GM19239 (cell line): ENCODE measurements around the gene GOT1.

Source experiments
- DNase-seq: peaks from one replicate; pipeline ENCODE4 v3.0.0; 2011; ENCODE audit warnings: low spot score; ENCODE audit not compliant: insufficient read length
- FAIRE-seq: peaks from 2 replicates; lab custom pipeline; 2011; peaks lifted over from hg19 to GRCh38; lab: Jason Lieb, UNC

Gene GOT1

DNA sequence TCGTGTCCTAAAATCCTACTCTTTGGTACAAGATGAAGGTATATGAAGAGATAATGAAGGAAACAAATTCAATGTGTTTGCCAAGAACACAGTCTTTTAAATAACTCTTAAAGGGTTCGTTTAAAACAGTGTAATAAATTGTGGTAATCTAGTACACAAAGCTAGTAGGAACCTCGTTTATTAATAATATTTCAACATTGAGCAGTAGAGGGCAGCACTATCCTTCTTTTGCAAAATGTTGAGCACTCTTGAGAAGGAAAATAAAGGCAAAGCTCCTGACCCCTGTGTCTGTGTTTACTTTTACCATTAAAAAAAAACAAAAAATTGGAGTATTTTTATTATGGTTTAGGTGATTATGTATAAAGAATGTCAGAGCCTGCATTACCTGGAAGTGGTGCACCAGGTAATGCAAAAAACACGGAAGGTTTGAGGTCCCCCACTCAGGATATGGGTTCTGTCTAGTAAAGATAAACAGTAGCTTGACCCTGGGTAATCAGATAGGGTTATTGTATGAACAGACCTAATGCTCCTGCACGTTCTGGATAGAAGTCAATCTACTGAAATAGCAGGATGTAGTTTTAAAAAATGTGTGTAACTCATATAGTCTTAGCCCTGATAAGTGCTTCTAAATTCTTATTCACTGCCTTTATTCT, 5.7 kb upstream of the GOT1 start:
- peak; percentile 82 for FAIRE-seq
- DNase-seq: no peak

DNA sequence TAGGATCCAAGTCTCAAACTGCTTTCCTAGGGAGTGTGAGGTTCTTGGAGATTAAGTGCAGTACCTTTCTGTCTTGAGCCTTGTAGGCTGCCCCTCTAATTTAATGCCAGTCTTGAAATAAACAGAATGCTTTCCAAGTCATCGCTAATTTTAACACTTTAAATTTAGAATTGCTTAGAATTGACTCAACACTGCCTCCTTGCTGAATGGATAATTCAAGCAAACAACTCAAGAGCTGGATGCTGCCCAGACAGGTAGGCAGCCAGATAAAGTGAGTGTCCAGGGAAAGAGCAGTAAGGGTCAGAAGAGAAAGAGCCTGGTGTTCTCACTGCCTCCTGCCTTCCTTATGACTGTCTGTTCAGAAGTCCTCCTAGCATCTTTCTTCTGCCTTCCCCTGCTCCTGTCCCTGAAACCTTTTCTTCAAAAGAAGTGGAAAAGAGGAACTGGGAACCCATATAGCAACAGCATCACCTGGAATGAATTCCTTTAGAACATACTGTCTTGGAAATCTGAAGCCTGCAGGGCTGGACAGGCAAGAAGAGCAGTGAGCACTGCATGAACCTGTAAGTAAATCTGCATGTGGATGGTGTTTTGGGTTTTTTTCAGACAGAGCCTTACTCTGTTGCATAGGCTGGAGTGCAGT, 3.1 kb upstream of the GOT1 start:
- DNase-seq: no peak
- no peak for FAIRE-seq

DNA sequence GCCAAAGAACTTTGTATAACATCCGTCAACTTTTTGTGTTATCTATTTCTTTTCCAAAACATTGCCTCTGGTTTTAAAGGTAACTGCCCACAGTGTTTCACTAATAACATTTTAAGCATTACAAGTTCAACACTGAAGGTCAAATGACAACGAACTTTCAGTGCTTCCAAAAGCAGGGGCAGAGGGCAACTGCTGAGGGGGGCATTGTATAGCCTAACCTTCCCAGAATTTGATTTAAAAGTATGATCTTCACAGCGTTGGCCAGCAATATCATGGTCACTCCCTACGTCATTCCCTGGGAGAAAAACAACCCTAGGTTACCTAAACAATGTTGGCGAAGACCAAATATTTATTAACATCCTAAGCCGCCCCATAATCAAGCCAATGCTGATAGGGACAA, 2.5 kb upstream of the GOT1 start:
- no peak for FAIRE-seq
- DNase-seq: no peak

DNA sequence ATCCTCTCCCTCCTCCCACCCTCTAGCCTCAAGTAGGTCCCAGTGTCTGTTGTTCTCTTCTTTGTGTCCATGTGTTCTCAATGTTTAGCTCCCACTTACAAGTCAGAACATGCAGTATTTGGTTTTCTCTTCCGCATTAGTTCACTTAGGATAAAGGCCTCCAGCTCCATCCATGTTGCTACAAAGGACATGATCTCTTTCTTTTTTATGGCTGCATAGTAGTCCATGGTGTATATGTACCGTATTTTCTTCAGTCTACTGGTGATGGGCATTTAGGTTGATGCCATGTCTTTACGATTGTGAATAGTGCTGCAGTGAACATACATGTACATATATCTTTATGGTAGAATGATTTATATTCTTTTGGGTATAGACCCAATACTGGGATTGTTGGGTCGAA, 1.6 kb upstream of the GOT1 start:
- no peak for DNase-seq
- FAIRE-seq: no peak

DNA sequence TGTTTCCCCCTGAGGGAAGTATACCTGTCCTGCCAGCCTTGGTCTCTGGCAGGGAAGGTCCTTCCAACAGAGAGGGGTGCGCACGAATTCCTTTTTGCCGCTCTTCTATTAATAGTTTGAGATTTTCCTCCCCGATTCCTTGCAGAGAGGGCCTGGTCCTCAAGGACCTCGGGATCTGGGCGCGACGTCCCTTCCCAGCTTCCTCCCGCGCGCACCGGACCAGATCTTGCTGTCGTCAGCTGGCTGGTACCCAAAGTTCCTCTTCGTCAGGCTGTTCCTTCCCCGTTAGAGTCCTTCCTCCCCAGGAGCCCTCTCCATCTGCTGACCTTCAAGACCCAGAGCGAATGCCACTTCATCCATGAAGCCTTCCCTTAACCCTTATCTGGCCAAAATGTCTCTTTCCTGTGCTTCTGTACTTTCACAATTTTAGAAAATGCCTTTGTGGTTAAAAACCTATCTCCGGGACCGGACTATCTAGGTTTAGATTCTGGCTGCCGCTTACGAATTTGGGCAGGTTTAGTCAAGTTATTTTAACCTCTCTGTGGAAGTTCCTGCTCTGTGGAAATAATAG, 851 bp upstream of the GOT1 start:
- DNase-seq (no peak), FAIRE-seq (no peak)

DNA sequence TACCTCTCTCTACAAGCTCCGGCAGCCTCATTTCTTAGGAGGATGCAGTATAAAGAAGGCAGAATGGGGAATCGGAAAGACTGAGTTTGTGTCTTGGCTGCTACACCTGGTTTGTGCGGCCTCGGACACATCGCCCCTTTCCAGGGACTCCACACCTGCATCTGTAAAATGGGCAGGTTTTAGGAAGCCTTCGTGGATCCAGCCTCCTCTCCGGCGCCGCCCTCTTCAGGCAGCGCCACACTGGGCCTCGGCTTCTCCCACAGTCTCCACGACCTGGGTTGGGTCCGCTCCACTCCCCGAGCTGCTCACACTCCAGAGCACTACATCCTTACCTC, 341 bp downstream of the GOT1 start:
- no peak for DNase-seq
- FAIRE-seq: peak; percentile 47

DNA sequence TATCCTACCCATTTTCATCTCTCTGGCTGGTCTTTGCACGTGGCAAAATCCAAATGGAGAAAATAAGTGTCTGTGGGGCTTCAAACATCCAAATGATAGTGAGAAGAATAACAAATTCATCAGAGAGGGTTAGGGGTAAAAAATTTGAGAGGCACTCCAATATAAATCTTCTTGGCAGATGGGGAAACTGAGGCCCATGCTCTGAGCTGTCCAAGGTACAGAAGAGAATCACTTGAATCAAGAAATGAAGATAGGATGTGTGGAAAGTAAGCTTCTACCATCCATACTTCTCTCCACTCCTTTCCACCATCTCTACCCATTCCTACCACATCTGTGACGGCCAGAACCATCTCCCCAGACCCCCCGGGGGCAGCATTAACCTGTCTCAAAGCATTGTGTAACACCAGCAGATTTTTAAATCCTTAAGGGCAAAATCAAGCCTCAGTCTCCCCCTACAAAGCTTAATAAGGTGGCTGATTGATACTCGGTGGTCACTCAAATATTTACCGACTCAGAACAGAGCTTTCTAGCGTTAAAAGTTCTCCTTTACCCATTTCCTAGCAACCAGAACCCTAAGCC, 818 bp downstream of the GOT1 start:
- FAIRE-seq (no peak), DNase-seq (no peak)

DNA sequence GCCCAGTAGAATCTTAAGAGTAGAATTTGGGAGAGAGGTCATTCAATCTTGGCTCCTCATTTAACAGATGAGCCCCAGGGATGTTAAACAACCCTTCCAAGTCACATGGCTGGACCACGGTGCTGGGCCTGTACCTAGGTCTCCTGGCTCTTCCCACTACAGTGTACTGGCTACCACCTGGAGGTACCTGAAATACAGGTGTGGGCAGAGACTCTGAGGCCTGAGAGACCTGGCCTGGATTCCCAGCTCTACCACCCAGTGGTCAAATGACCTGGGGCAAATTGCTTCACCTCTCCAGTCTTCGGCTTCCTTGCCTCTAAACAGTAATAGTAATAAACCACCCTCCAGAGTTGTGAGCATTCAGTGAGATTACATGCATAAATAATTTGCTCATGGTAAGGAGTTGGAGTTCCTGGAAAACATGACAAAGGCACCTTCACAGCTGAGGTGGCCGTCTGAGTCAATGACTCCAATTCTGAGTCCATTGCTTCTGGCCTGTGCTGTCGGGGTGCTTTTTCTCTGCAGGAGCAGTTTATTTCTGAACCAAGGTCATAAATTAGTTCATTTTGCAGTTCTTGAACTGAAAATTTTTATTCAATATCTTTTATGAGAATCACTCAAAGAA, 2.7 kb downstream of the GOT1 start:
- no peak for DNase-seq
- FAIRE-seq: no peak

DNA sequence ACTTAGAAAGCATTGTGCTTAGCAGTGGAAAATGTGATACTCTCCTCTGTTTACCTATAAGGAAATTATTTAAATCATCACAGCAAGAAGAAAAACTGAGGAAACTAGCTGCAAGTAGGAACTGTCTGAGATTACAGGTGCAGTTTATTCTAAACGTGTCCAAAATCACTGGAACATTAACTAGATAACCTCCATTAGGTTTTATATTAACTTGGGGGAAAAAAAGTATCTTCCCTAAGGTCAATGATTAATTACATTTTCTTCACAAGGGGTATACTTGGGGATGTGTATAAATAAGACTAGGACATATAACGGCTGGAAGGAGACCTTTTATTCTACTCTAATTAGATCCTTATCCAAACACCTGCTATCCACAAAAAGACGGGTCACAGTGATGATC, 3.7 kb downstream of the GOT1 start:
- DNase-seq: no peak
- FAIRE-seq: no peak

DNA sequence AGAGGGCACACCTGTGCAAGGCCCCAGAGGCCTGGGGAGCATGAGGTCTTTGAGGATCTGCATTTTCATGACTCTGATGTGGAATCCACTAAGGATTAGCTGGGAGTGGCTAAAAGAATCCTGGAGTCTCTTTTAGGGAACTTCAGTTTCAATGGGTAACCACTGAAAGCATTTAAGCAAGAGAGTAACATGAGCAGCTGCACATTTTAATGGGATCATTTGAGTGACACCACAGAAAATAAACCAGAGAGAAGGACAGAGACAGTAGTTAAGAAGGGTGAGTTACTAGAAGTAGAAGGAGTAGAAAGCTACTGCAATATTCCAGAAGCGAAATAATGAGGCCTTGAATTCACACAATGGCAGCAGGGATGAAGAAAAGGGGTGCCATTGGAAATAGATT, 5.2 kb downstream of the GOT1 start:
- FAIRE-seq: no peak
- no peak for DNase-seq

DNA sequence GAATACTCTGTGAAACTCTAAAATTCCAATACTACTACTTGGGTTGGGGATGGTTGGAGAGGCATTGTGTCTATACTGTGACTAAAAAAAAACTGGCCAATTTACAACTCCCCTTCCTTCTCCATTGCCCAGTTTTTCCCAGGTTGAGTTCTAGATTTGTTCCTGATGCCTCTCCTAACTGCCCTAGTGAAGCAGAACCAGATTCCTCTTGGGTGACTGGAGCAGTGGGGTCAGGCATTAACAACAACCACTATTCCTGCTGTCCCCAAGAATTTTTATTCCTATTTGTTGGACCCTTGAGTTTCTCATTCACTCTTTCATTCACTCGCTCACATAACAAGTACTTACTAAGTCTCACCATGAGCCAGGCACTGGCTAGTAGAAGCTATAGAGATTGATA, 5.8 kb downstream of the GOT1 start:
- FAIRE-seq (no peak), DNase-seq (no peak)

DNA sequence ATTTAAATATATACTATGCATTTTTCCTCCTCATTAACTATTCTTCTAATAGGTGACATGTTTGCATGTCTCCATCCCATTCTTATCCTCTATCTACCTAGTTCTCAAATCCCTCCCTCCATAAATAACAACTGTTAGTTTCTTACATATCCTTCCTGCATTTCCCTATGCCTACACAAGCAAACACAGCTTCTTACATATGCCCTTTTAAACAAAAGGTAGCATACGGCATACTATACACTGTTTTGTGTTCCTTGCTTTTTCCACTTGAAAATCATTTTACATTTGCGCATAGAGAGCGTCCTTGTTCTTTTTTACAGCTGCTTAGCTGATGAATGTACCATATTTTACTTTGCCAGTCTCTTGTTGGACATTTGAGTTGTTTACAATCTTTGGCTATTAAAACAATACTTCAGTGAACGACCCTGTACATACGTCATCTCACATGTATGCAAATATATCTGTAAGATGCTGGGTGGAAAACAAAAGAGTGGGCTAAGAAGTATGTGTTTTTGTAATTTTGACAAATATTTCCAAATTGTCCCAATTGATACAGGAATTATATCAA, 7.8 kb downstream of the GOT1 start:
- no peak for DNase-seq
- FAIRE-seq: peak; percentile 21

DNA sequence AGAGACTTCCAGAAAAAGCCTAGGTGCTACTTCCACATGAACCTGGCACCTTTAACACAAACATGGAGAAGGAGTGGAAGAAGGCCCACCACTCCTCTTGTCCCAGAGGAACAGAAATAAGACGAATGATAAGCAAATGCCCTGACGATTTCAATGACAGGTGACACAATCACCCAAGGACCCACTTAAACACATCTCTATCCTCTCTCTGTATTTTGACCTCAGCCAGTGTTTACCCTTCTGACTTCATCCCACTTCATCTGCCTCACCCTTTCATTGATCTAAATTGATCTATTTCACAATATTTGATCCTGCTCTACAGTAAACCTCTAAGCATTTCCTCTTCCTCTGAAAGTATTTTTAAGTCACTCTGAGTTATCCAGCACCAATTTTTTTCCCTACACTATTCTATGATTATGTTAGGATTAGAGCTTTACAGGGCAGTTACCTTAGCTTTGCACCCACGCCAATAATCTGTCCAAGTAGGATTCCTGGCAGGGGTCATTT, 9.1 kb downstream of the GOT1 start:
- no peak for DNase-seq
- FAIRE-seq: no peak

DNA sequence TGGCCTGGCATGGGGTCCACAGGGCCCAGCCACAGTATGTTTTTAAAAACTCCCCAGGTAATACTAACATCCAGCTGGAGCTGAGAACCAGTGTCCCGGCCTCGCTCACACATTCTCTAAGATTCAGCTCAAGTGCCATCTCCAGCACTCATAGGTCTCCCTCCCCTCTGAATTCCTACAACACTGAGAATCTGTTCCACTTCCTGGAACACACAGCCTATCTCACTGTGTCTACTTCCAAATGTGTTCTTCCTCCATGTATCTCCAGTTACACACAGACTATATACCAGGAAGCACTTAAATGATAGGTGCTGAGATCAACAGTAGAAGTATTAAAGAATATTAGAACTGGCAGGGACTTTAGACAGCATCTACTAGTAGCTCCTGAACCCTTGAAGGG, 10.7 kb downstream of the GOT1 start:
- no peak for FAIRE-seq

DNA sequence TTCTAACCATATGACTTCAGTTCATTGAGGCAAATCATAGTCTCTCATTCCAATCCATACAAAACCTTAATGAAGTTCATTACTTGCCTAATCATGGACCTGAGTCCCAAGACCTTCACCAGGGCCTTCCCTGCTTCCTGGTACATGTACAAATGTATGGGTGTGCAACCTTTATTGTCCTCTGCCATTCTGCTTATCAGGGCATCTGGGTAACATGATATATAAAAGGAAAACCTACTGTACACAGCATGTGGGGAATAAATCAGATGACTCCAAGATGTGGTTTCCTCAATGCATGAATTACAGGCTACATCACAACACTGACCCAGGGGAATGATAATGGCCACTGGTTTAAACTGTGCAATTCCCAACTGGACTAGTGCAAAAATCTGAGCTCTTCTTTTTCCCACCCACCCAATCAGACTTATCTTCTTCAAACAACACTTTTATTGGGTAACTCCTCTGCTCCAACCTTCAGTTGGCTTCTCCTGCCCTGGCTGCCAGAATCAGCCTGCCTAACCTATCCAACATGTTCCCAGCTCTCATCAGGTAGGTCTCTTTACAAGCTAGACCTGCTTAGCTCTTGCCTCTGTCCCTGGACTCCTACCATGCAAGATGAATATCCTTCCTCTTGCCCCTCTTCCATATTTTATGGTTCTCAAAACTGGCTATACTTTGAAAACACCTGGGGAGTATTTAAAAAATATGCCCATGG, 11.4 kb downstream of the GOT1 start:
- FAIRE-seq: no peak
- DNase-seq: no peak

More for the DNA sequence above, 10.7 kb downstream of the GOT1 start:
- no peak for DNase-seq

DNA sequence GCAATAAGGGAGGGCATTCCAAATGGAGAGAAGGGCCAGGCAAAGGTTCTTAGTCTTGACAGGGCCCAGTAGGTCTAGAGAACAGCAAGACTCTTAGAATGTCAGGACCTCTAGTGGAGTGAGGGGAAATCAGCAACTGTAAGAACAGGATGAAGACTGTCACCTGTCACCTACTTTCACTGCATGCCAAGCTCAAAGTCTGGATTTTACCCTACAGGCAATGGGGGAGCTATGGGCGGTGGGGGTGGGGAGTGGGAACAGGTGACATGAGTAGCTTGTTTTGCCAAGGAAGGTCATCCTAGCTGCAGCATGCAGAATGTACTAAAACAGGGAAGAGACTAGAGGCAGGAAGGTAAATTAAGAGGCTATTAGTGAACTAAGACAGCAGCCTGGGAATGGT, 18.3 kb downstream of the GOT1 start:
- FAIRE-seq (no peak), DNase-seq (no peak)

DNA sequence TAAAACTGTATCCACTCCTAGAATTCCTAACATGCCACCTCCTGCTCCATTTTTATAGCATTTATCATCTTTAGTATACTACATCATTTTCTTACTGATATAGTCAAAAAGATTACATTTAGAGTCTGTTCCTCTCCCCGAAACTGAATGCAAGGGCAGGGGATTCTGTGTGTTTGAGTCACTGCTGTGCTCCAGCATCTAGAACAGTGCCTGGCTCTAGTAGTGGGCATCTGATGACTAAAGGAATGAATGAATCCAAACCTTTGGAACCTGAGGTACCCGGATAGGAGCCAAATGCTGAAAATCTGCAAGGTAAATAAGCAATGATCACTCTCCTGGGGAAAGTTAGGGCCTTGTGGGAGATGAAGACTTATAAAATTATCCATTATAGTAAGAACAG, 18.9 kb downstream of the GOT1 start:
- no peak for FAIRE-seq
- DNase-seq: no peak

DNA sequence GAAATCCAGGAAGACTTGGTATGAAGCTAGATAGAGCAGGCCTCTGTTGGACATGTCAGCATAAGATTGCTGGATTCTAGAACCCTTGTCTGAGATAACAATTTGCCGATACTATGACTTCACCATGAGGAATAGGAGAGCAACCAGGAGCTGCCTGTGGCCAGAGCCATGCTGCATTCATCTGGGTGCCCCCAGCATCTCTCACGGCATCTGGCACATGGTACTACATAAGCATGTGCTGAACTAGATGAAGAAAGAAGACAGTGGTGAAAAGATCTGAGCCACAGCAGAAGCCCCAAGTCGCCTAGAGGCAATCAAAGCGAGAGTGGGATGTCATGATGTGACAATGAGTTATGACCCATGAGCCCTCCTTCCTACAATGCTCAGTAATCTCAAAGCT, 19.5 kb downstream of the GOT1 start:
- FAIRE-seq: no peak
- no peak for DNase-seq

DNA sequence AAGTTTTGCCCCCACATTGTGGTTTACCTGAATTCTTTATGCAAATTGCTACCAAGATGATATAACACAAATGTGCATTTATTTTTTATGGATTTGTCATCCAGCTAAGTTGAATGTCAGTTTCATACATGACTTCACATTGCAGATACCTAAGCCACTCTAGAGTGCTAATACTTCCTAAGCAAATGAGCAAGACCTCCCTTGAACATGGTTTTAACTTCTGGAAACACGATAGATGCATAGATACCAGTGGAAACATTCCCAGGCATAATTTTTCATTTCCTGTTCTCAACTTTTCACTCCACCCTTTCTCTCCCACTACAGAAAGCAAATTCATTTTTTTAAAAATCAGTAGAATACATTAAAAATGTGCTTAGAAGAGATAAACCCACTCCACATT, 20.3 kb downstream of the GOT1 start:
- FAIRE-seq: no peak
- no peak for DNase-seq

DNA sequence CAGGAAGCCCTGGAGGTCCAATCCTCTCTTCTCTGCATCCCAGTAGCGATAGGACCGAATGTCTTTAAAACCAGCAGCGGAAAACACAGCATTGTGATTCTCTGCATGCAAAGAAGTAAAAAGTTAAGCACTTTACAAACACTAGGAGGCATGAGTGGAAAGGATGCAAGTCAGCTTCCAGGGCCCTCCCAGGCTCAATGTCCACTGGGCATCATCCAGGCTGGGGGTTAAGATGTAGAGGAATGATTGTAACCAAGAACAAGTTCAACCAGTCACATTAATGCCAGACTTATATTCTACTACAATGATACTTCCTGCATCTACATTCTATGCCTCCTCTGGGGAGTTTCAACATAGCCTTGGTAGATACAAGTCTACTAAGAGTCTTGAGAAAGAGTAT, 24.3 kb downstream of the GOT1 start:
- FAIRE-seq: no peak
- no peak for DNase-seq
